BLaER1 (cell line): Measurements from ENCODE around the gene DENND2A.
"Not testable (repeated sequence)": the region's sequence is repeated elsewhere in the genome, so short reads cannot be mapped to it uniquely, and the experiment has no call there.

Experiments used
- H3K27ac ChIP-seq: shearing (Covaris generic); formaldehyde crosslinking; 2 replicates; pipeline ENCODE4 v1.8.1; 2022
- H3K27me3 ChIP-seq: shearing (Covaris generic); formaldehyde crosslinking; 2 replicates; pipeline ENCODE4 v1.8.1; 2022
- H3K36me3 ChIP-seq: shearing (Covaris generic); formaldehyde crosslinking; 2 replicates; pipeline ENCODE4 v1.8.1; 2022
- H3K4me1 ChIP-seq: shearing (Covaris generic); formaldehyde crosslinking; 2 replicates; pipeline ENCODE4 v1.8.1; 2022
- H3K4me2 ChIP-seq: shearing (Covaris generic); formaldehyde crosslinking; 2 replicates; pipeline ENCODE4 v1.8.1; 2022
- H3K4me3 ChIP-seq: shearing (Covaris generic); formaldehyde crosslinking; 2 replicates; pipeline ENCODE4 v1.8.1; 2022
- H3K9ac ChIP-seq: shearing (Covaris generic); formaldehyde crosslinking; 2 replicates; pipeline ENCODE4 v1.8.1; 2022
- H3K9me3 ChIP-seq: shearing (Covaris generic); formaldehyde crosslinking; 2 replicates; pipeline ENCODE4 v1.8.1; 2022
- H4K20me1 ChIP-seq: shearing (Covaris generic); formaldehyde crosslinking; 2 replicates; pipeline ENCODE4 v1.8.1; 2022
- Cebpa-rat ChIP-seq: shearing (Covaris generic); IDR thresholded peaks from 2 replicates; pipeline ENCODE4 v1.8.1; 2022

DENND2A gene

DNA sequence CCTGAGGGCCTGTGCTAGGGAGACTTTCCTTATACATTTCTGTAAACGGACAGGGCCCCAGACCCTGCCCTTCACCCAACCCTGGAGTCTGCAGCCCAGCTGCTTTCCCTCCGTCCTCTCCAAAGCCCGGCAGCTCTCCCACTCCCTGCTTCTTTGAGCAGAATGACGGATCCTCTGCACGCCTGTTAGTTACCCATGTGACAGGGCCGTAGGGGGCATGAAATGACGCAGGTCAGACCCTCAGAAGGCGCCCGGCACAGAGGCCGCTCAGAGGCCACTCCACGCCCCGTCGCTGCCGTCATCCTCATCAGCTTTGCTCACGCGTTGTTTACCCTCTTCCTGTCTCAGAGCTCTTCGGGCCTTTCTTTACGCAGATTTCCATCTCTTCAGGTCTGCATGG is 101.2 kb downstream of the DENND2A start:
- no peaks in the 10 kb centered on the region for H3K27me3 ChIP-seq
- no peak for TF ChIP-seq Cebpa-rat
- H3K4me2 ChIP-seq = no peak overlapping the region
- H3K4me3 ChIP-seq = no peak overlapping the region
- no peaks in the 10 kb centered on the region for H4K20me1 ChIP-seq
- no peaks in the 10 kb centered on the region for H3K9me3 ChIP-seq
- H3K36me3 ChIP-seq = no peaks in the 10 kb centered on the region
- H3K27ac ChIP-seq = no peak overlapping the region
- peaks cover 12% of the 10 kb centered on the region for H3K4me1 ChIP-seq
- H3K9ac ChIP-seq = no peak overlapping the region

GRCh38 chr7:140537750-140538482 is 102.7 kb downstream of the DENND2A start:
- no peak for TF ChIP-seq Cebpa-rat
- Histone ChIP-seq H3K9me3 (no peaks in the 10 kb centered on the region), H3K36me3 (no peaks in the 10 kb centered on the region)

DNA sequence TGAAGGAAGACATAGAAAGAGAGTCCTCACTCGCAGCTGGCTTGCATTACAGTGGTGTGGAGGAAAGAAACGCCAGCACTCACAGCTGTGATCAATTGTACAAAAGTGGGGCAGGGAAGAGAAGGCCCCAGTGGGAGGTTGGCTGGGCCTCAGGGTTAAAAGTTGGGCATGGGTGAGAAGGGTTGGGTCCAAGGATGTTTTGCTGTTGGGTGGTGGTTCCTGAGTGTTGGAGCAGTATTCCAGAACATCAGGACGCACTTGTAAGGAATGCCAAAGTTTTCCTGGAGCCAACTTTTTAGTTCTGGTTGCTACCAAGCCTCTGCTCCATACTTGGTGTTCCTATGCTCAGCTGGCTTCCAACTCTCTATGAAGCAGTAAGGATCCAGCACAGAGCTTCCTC is 105.9 kb downstream of the DENND2A start:
- no peaks in the 10 kb centered on the region for H4K20me1 ChIP-seq
- H3K4me3 ChIP-seq = no peak overlapping the region
- no peak overlapping the region for H3K27ac ChIP-seq
- H3K4me1 ChIP-seq = peaks cover 12% of the 10 kb centered on the region
- H3K27me3 ChIP-seq = no peaks in the 10 kb centered on the region
- no peaks in the 10 kb centered on the region for H3K36me3 ChIP-seq
- H3K9me3 ChIP-seq = no peaks in the 10 kb centered on the region
- TF ChIP-seq Cebpa-rat = no peak
- H3K4me2 ChIP-seq = no peak overlapping the region
- no peak overlapping the region for H3K9ac ChIP-seq

More at GRCh38 chr7:140537750-140538482, 102.7 kb downstream of the DENND2A start:
- no peak overlapping the region for H3K27ac ChIP-seq
- no peak overlapping the region for H3K9ac ChIP-seq
- peaks cover 12% of the 10 kb centered on the region for H3K4me1 ChIP-seq
- H4K20me1 ChIP-seq = no peaks in the 10 kb centered on the region
- no peaks in the 10 kb centered on the region for H3K27me3 ChIP-seq
- H3K4me2 ChIP-seq = no peak overlapping the region
- H3K4me3 ChIP-seq = no peak overlapping the region

DNA sequence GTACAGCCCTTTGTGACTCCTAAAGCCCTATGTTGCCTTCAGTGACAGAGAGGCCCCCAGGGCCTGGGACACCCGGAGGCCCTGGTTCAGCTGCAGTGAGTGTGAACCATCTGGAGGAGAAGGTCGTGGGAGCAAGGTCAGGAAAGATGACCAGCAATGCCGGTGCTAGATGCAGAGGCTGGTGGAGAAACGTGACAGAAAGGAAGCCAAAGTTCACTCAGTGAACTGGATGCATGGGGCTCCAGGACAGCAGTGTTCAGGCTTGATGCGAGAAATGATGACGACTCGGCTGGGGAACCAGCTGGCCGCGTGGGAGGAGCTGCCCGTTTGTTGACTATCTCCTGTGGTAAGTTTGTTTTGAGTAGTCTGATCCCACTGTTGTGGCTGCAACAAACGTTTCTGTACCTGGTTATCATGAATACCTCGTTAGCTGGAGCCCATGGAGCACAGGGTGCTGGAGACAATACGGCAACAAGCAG is 107.2 kb downstream of the DENND2A start:
- Histone ChIP-seq H3K27me3 (no peaks in the 10 kb centered on the region), H4K20me1 (no peaks in the 10 kb centered on the region), H3K4me1 (peaks cover 12% of the 10 kb centered on the region), H3K36me3 (no peaks in the 10 kb centered on the region), H3K4me2 (no peak overlapping the region), H3K9ac (no peak overlapping the region), H3K4me3 (no peak overlapping the region), H3K9me3 (no peaks in the 10 kb centered on the region), H3K27ac (no peak overlapping the region)
- no peak for TF ChIP-seq Cebpa-rat

GRCh38 chr7:140529428-140529827 is 111.2 kb downstream of the DENND2A start:
- H3K9ac ChIP-seq, H3K4me2 ChIP-seq, H3K27me3 ChIP-seq, H3K27ac ChIP-seq, H4K20me1 ChIP-seq, H3K4me3 ChIP-seq, H3K9me3 ChIP-seq, H3K36me3 ChIP-seq: not testable (repeated sequence)
- H3K4me1 ChIP-seq = peaks cover 21% of the 10 kb centered on the region

GRCh38 chr7:140526787-140527664 is 113.6 kb downstream of the DENND2A start:
- Histone ChIP-seq H3K4me1 (peaks cover 23% of the 10 kb centered on the region), H4K20me1 (no peaks in the 10 kb centered on the region), H3K9me3 (no peaks in the 10 kb centered on the region), H3K9ac (no peak overlapping the region), H3K4me3 (no peak overlapping the region), H3K4me2 (peak overlapping the region; percentile 64; the same call in 1 of the 2 replicates), H3K36me3 (no peaks in the 10 kb centered on the region), H3K27me3 (no peaks in the 10 kb centered on the region), H3K27ac (no peak overlapping the region)
- no peak for TF ChIP-seq Cebpa-rat

DNA sequence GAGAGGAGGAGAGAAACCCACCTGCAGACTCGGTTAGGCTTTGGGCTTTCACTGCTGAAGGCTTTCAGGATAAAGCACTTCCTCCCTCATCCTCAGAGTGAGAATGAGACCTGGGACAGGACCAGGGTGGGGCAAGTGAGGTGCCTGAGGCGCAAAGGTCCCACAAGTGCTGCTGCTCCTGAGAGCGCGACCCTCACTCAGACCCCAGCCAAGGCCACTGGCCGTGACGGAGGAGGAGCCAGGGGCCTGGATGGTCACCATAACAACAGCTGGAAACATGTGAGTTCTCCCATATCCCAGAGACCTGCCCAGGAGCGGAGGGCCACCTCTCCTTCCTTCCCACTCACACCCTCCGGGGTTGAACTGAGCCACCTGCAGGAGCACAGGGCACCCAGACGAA is 114.4 kb downstream of the DENND2A start:
- Histone ChIP-seq H3K9ac (peak overlapping the region; percentile 27; the same call in 1 of the 2 replicates), H3K27me3 (no peaks in the 10 kb centered on the region), H3K4me1 (peaks cover 23% of the 10 kb centered on the region), H3K27ac (no peak overlapping the region), H3K4me2 (peak overlapping the region; percentile 64), H4K20me1 (no peaks in the 10 kb centered on the region), H3K9me3 (no peaks in the 10 kb centered on the region), H3K36me3 (no peaks in the 10 kb centered on the region), H3K4me3 (no peak overlapping the region)
- no peak for TF ChIP-seq Cebpa-rat

- H3K4me1 ChIP-seq = peaks cover 23% of the 10 kb centered on the region
- H3K9ac ChIP-seq = peak overlapping the region; percentile 27; the same call in 1 of the 2 replicates
- no peak overlapping the region for H3K27ac ChIP-seq
- H4K20me1 ChIP-seq = no peaks in the 10 kb centered on the region
- H3K9me3 ChIP-seq = no peaks in the 10 kb centered on the region
- H3K36me3 ChIP-seq = no peaks in the 10 kb centered on the region
- no peak for TF ChIP-seq Cebpa-rat
- H3K4me2 ChIP-seq = peak overlapping the region; percentile 64
- H3K4me3 ChIP-seq = no peak overlapping the region
- H3K27me3 ChIP-seq = no peaks in the 10 kb centered on the region
Observed at GRCh38 chr7:140525743-140526142, 114.9 kb downstream of the DENND2A start.

- no peak for TF ChIP-seq Cebpa-rat
- Histone ChIP-seq H3K9ac (no peak overlapping the region), H3K4me1 (peaks cover 27% of the 10 kb centered on the region), H3K4me3 (no peak overlapping the region), H4K20me1 (no peaks in the 10 kb centered on the region), H3K27me3 (no peaks in the 10 kb centered on the region), H3K36me3 (no peaks in the 10 kb centered on the region), H3K9me3 (no peaks in the 10 kb centered on the region), H3K27ac (no peak overlapping the region), H3K4me2 (no peak overlapping the region)
Observed at GRCh38 chr7:140521421-140521820, 119.2 kb downstream of the DENND2A start.

DNA sequence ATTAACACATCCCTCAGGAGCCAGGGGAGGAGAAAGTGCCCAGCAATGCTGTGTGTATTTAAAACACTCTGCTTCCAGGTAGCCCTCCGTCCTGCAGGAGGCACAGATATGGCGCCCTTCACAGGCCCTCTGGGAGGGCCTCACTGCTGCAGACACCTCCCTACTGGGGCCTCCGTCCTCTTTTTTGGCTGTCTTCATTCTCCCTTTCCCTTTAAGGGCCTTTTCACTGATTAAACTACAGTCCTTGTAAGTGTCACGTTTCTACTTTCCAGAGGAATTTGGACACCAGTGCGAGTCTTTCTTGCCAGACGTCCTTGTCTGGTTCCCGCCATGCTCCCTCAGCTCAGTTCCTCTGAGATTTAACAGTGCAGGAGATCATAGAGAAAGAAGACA is 121.6 kb downstream of the DENND2A start:
- H3K4me1 ChIP-seq = 0 out of 2 replicates have a peak, but pooled peaks cover 10% of the 10 kb centered on the region
- H4K20me1 ChIP-seq = no peaks in the 10 kb centered on the region
- H3K9me3 ChIP-seq = no peaks in the 10 kb centered on the region
- no peak overlapping the region for H3K9ac ChIP-seq
- no peaks in the 10 kb centered on the region for H3K27me3 ChIP-seq
- TF ChIP-seq Cebpa-rat = no peak
- no peak overlapping the region for H3K4me2 ChIP-seq
- no peak overlapping the region for H3K4me3 ChIP-seq
- H3K36me3 ChIP-seq = no peaks in the 10 kb centered on the region
- no peak overlapping the region for H3K27ac ChIP-seq
